Mucosa of stomach (tissue), 1 donor: Measurements from ENCODE around the gene TTC33.
"Not testable (repeated sequence)": the region's sequence is repeated elsewhere in the genome, so short reads cannot be mapped to it uniquely, and the experiment has no call there.

Experiments
- H3K27me3 ChIP-seq: one replicate; pipeline ENCODE4 v1.7.0; 2013; ENCODE audit warnings: mild to moderate bottlenecking, low read length; ENCODE audit not compliant: control insufficient read depth, insufficient read depth
- H3K36me3 ChIP-seq: one replicate; pipeline ENCODE4 v1.7.0; 2013; ENCODE audit warnings: low read length; ENCODE audit not compliant: control insufficient read depth, insufficient read depth
- H3K4me1 ChIP-seq: one replicate; pipeline ENCODE4 v1.7.0; 2013; ENCODE audit warnings: mild to moderate bottlenecking, low read length; ENCODE audit not compliant: control insufficient read depth, insufficient read depth
- H3K4me3 ChIP-seq: one replicate; pipeline ENCODE4 v1.7.0; 2013; ENCODE audit warnings: low read length
- H3K9ac ChIP-seq: one replicate; pipeline ENCODE4 v1.7.0; 2013; ENCODE audit warnings: mild to moderate bottlenecking, low read length, moderate library complexity
- H3K9me3 ChIP-seq: one replicate; pipeline ENCODE4 v1.7.0; 2013; ENCODE audit warnings: mild to moderate bottlenecking, low read length, moderate library complexity; ENCODE audit not compliant: control insufficient read depth
- donor health status: Pancreatic carcinoma.

The TTC33 gene

GRCh38 chr5:40755407-40756365 is at the start of gene TTC33:
Gene TTC33 (minus strand): TSS chr5:40755961. CDS start chr5:40747018, 8,943 bp downstream.
- H3K9me3 ChIP-seq = no peaks in the 10 kb centered on the region
- no peaks in the 10 kb centered on the region for H3K36me3 ChIP-seq
- no peaks in the 10 kb centered on the region for H3K27me3 ChIP-seq
- H3K4me1 ChIP-seq = no peaks in the 10 kb centered on the region
- H3K4me3 ChIP-seq = peak within 1 kb of the TSS; percentile 78
- H3K9ac ChIP-seq = peak within 1 kb of the TSS; percentile 94

- H3K9me3 ChIP-seq = no peaks in the 10 kb centered on the region
- H3K27me3 ChIP-seq = no peaks in the 10 kb centered on the region
- H3K9ac ChIP-seq = no peak overlapping the region
- H3K4me1 ChIP-seq = peaks cover 6% of the 10 kb centered on the region
- no peaks in the 10 kb centered on the region for H3K36me3 ChIP-seq
- no peak overlapping the region for H3K4me3 ChIP-seq
These were observed 46.2 kb upstream of the TTC33 start for GRCh38 chr5:40801771-40802562.

- Histone ChIP-seq H3K4me3 (no peak overlapping the region), H3K9me3 (no peaks in the 10 kb centered on the region), H3K4me1 (peaks cover 19% of the 10 kb centered on the region), H3K36me3 (no peaks in the 10 kb centered on the region), H3K27me3 (no peaks in the 10 kb centered on the region), H3K9ac (no peak overlapping the region)
These were observed 43.5 kb upstream of the TTC33 start for GRCh38 chr5:40799258-40799657.

GRCh38 chr5:40798801-40799210 is 43.0 kb upstream of the TTC33 start:
- H3K4me3 ChIP-seq = peak overlapping the region; percentile 67
- peak overlapping the region; percentile 72 for H3K9ac ChIP-seq
- H3K27me3 ChIP-seq = no peaks in the 10 kb centered on the region
- H3K4me1 ChIP-seq = peaks cover 19% of the 10 kb centered on the region
- H3K9me3 ChIP-seq = no peaks in the 10 kb centered on the region
- H3K36me3 ChIP-seq = no peaks in the 10 kb centered on the region

GRCh38 chr5:40798012-40798800 is 42.4 kb upstream of the TTC33 start, which contains the start of gene PRKAA1:
Gene PRKAA1 (minus strand): TSS chr5:40798374. CDS start chr5:40798189, 185 bp downstream.
- Histone ChIP-seq H3K4me1 (peaks cover 20% of the 10 kb centered on the region), H3K9ac (peak within 1 kb of the TSS; percentile 82), H3K27me3 (no peaks in the 10 kb centered on the region), H3K36me3 (no peaks in the 10 kb centered on the region), H3K4me3 (peak within 1 kb of the TSS; percentile 82), H3K9me3 (no peaks in the 10 kb centered on the region)

GRCh38 chr5:40797273-40798011 is 41.7 kb upstream of the TTC33 start:
- Histone ChIP-seq H3K4me1 (peaks cover 23% of the 10 kb centered on the region), H3K4me3 (peak overlapping the region; percentile 82)

GRCh38 chr5:40796487-40796889 is 40.7 kb upstream of the TTC33 start:
- H3K4me3 ChIP-seq = peak overlapping the region; percentile 82
- no peaks in the 10 kb centered on the region for H3K9me3 ChIP-seq
- H3K9ac ChIP-seq = peak overlapping the region; percentile 82

More at GRCh38 chr5:40797273-40798011, 41.7 kb upstream of the TTC33 start:
- H3K27me3 ChIP-seq = no peaks in the 10 kb centered on the region
- H3K9me3 ChIP-seq = no peaks in the 10 kb centered on the region
- peak overlapping the region; percentile 82 for H3K9ac ChIP-seq
- H3K36me3 ChIP-seq = no peaks in the 10 kb centered on the region

GRCh38 chr5:40794877-40795276 is 39.1 kb upstream of the TTC33 start:
- peaks cover 36% of the 10 kb centered on the region for H3K4me1 ChIP-seq
- H3K9me3 ChIP-seq, H3K9ac ChIP-seq, H3K4me3 ChIP-seq, H3K27me3 ChIP-seq, H3K36me3 ChIP-seq: not testable (repeated sequence)

More at GRCh38 chr5:40796487-40796889, 40.7 kb upstream of the TTC33 start:
- Histone ChIP-seq H3K27me3 (no peaks in the 10 kb centered on the region), H3K4me1 (peaks cover 28% of the 10 kb centered on the region), H3K36me3 (no peaks in the 10 kb centered on the region)

GRCh38 chr5:40794340-40794739 is 38.6 kb upstream of the TTC33 start:
- not testable (repeated sequence) for H3K36me3 ChIP-seq, H3K27me3 ChIP-seq, H3K4me3 ChIP-seq, H3K9ac ChIP-seq, H3K9me3 ChIP-seq
- H3K4me1 ChIP-seq = peaks cover 36% of the 10 kb centered on the region

GRCh38 chr5:40792691-40793090 is 36.9 kb upstream of the TTC33 start:
- H3K9me3 ChIP-seq, H3K4me3 ChIP-seq, H3K9ac ChIP-seq, H3K27me3 ChIP-seq, H3K36me3 ChIP-seq: not testable (repeated sequence)
- H3K4me1 ChIP-seq = peaks cover 35% of the 10 kb centered on the region

- H3K36me3 ChIP-seq = no peaks in the 10 kb centered on the region
- no peaks in the 10 kb centered on the region for H3K9me3 ChIP-seq
- no peak overlapping the region for H3K4me3 ChIP-seq
- peaks cover 33% of the 10 kb centered on the region for H3K4me1 ChIP-seq
- H3K9ac ChIP-seq = no peak overlapping the region
- no peaks in the 10 kb centered on the region for H3K27me3 ChIP-seq
These were observed 36.0 kb upstream of the TTC33 start for GRCh38 chr5:40791715-40792139.
